Kidney tubule cell (primary cell): ENCODE measurements around the gene BTBD17.

Source experiments
- DNase-seq: peaks from one replicate; pipeline ENCODE4 v3.0.0-alpha.2; 2018; ENCODE audit warnings: low spot score

The BTBD17 gene

GRCh38 chr17:74358697-74359096 is 3.0 kb downstream of the BTBD17 start:
- DNase-seq: no peak

DNA sequence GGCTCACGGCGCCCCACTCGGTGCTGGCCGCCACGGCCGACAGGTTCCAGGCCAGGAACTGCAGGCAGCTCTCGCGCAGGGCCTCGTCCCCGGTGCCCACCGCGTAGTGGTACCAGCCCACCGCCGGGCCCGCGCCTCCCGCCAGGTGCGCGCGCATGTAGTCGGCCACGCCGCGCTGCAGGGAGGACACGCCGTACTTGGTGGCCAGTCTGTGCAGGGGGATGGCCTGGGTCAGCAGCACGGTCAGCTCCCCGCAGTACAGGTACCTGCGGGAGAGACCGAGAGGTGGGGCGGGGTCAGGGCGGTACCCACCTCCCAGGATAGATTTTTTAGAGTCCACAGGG is 4.2 kb downstream of the BTBD17 start:
- no peak for DNase-seq

DNA sequence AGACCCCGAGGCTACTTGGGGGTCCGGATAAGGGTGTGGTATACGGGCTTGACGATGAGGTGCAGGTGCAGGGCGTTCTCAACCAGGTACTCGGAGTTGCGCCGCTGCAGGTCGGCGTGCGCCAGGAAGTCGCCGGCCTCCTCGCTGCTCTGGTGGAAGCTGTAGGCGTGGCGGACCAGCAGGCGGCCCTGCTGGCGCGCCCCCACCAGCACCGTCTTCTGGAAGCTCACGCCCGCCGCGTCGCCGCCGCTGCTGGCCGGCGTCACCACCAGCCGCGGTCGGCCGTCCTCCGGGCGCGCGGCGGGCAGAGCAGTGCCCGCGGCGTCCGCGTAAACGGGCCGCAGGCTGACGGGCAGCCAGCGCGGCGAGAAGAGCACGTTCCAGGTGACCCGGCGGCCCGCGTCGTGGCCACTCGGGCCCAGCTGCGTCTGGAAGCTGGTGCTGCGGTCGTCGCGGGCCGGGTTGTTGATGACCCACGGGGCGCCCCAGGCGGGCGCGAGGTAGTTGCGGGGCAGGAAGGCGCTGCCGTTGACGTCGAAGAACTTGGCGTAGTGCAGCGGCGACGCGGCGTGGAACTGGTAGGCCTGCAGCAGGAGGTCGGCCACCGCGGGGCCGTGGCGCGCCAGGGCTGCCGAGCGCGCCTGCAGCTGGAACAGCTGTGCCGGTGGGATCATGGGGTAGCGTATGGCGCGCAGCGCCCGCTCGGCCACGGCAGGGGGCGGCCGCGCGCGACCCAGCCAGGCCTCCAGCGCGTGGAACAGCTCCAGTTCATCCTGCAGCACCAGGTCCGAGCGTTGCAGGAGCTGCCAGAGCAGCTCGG is 4.8 kb downstream of the BTBD17 start:
- DNase-seq: no peak

- no peak for DNase-seq
Observed at GRCh38 chr17:74355065-74355464, 6.6 kb downstream of the BTBD17 start.

- DNase-seq: no peak
Observed at GRCh38 chr17:74354561-74354960, 7.1 kb downstream of the BTBD17 start.

GRCh38 chr17:74354123-74354522 is 7.5 kb downstream of the BTBD17 start:
- DNase-seq: peak; percentile 44

- no peak for DNase-seq
Observed at GRCh38 chr17:74353446-74354060, 8.1 kb downstream of the BTBD17 start.

GRCh38 chr17:74351552-74352210 is 10.0 kb downstream of the BTBD17 start:
- DNase-seq: no peak

DNA sequence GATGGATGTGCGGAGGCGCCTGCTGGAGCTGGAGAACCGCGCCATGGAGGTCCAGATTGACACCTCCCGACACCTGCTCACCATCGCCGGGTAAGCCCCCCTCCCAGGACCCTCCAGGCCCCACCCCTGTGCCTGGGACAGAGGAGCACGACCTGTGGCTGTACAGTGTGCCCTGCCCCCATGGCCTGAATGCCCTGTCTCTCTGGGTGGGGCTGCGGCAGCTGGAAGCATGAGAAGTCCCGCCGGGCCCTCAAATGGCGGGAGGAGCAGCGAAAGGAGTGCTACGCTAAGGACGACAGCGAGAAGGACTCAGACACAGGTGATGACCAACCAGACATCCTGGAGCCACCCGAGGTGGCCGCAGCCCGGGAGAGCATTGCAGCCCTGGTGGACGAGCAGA is 11.2 kb downstream of the BTBD17 start:
- no peak for DNase-seq

- DNase-seq: no peak
Observed at GRCh38 chr17:74349120-74349519, 12.5 kb downstream of the BTBD17 start.

DNA sequence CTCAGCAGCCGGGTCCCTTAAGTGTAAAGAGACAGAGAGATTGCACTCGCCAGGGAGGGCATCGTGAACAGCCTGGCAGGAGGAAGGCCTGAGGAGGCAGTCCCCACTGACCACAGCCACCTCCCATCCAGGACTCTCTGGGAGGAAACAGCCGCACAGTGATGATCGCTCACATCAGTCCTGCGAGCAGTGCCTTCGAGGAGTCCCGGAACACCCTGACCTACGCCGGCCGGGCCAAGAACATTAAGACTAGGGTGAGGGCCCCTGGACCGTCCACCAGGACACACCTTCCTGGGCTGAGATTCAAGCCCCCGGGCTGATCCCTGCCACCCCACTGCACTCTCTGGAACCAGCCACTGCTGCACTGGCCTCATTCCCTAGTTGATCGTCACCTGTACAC is 14.0 kb downstream of the BTBD17 start:
- no peak for DNase-seq

GRCh38 chr17:74345433-74346241 is 16.0 kb downstream of the BTBD17 start:
- peak; percentile 22 for DNase-seq

DNA sequence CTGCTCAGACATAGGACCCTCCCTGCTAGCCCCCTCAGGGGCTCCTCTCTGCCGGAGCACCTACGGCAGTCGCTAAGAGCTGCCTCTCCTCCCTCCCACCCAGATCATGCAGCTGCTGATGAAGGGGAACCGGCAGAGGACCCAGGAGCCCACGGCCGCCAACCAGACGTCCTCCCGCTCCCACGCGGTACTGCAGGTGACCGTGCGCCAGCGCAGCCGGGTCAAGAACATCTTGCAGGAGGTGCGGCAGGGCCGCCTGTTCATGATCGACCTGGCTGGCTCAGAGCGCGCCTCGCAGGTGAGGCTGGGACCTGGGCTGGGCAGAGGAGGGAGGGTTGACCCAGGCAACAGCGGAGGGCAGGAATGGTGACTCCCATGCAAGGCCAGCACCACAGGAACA is 17.0 kb downstream of the BTBD17 start:
- DNase-seq: no peak

- DNase-seq: no peak
Observed at GRCh38 chr17:74343526-74344284, 18.0 kb downstream of the BTBD17 start.

- DNase-seq: no peak
Observed at GRCh38 chr17:74343121-74343520, 18.5 kb downstream of the BTBD17 start.

DNA sequence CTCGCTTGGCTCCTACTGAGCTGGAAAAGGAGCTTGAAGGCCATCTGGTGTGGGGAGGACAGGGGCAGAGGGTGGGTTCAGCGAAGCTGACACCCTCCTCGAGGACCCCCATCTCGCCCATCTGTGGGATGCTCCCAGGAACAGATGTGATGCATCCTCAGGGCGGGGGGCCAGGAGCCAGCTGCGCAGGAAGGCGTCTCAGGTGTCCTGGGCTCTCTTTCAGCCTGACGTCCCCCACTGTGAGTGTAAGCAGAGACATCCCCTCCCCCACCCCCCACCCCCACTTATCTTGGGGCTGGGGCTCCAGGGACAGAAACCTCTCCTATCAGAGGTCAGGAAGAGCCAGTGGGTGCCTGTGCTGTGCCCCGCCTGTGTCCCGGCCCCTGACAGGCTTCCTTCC is 19.4 kb downstream of the BTBD17 start:
- no peak for DNase-seq

DNA sequence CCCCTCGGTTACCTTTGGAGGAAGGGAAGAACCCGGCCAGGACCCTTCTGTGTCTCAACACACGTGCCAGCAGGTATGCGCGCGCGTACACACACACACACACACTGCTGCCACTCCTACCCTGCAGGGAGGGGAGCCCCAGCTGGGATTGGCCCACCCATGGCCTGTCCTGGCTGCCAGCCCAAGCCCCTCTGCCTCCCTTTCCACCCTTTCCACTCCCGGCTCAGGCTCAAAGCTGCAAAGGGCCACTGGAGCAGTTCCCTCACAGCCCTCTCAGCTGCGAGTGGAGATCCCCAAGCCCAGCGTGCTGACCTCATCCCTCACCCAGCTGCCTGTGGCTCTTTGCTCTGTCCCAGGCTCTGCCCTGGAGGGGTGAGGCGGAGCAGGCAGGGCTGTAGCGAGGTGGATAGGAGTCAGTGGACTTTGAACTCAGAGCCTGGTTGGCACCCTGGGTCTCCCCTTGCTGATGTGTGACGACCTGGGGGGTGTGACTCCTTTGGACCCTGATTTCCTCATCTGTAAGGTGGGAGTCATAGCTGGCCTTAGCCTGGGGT is 21.1 kb downstream of the BTBD17 start:
- peak; percentile 19 for DNase-seq

- DNase-seq: no peak
Observed at GRCh38 chr17:74339537-74340195, 22.0 kb downstream of the BTBD17 start.

DNA sequence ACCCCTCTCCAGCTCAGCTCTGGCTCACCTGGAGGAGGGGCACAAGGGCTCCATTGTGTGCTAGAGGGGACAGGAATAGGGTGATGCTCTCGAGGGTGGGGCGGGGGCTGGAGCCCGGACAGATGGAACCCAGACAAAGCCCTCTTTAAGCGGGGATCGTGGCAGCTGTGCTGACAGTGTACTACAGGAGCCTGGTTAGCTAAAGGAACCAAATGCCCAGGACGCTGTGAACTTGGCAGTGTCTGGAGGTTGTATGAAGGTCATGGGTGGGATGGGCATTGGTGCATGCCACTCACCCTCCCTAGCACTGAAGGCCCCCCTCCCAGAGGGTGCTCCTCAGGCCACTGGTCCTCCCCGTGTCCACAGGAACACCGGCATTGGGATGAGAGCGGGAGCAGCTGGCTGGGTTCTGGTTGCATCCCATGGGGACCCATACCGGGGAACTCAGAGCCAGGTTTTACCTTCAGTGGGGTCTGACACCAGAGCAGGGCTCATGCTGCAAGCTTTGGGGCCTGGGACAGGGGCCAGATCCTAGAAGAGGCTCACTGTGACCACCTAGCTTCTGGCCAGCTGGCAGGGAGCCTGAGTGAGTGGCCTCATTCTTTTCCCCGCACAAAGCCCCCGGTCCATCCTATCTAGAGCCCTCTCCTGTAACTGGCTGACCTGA is 23.7 kb downstream of the BTBD17 start:
- DNase-seq: no peak

DNA sequence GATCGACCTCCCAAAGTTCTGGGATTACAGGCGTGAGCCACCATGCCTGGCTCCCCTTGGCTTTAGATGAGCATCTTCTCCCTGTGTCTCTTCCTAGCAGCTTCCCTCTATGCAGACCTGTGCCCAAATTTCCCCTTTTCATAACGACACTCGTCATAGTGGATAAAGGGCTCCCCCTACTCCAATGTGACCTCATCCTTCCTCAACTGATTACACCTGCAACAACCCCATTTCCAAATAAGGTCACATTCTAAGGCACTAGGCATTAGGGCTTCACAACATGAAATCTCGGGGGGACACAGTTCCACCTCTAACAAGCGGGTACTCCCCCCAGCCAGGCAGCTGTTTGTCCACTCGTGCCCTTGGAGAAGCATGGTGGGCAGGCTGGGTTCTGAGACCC is 25.4 kb downstream of the BTBD17 start:
- no peak for DNase-seq
